IPS DF 4.7 (cell line): ENCODE results near the gene ZRANB1.
"Not testable (repeated sequence)": the region's sequence is repeated elsewhere in the genome, so short reads cannot be mapped to it uniquely, and the experiment has no call there.

ENCODE experiments used
- DNase-seq: peaks from one replicate; pipeline ENCODE4 v3.0.0-alpha.2; 2013; ENCODE audit warnings: low spot score; ENCODE audit errors: extremely low read depth

Gene ZRANB1

DNA sequence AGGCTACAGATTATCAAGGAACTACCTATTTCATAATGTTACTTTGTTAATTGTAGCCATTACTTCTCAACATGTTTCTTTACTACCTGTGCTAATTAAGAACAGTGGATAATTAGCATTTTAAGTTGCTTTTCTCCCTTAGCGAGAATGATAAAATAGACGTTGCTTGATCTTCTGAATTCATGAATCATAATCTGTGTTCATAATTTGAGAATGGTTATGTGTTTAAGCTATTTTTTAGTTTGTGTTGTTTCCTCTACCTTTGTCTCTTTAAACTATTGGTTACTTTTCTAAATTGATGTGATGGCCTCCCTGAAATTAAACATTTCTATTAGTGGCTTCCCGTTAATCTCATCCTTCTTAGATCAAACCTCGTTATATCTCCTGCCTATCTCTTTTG is at the start of gene ZRANB1:
Gene ZRANB1, plus strand, starts transcription at position 301 of the 400 bp plus-strand sequence. CDS start 371 bp downstream, outside the sequence.
- DNase-seq: no peak

DNA sequence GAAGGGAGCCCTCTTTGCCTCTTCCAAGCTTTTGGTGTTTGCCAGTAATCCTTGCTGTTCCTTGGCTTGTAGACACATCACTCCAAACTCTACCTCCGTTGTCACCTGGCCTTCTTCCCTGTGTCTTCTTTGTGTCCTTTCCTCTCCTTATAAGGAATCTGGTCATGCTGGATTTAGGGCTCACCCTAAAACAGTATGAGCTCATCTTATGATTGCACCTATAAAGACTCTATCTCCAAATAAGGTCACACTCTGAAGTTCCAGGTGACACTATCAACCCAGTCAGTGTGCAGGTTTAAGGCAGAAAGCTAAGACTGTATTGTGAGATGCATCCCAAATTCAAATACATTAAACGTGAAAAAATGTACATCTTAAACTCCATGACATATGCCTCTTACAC is 49.0 kb upstream of the ZRANB1 start:
- no peak for DNase-seq

DNA sequence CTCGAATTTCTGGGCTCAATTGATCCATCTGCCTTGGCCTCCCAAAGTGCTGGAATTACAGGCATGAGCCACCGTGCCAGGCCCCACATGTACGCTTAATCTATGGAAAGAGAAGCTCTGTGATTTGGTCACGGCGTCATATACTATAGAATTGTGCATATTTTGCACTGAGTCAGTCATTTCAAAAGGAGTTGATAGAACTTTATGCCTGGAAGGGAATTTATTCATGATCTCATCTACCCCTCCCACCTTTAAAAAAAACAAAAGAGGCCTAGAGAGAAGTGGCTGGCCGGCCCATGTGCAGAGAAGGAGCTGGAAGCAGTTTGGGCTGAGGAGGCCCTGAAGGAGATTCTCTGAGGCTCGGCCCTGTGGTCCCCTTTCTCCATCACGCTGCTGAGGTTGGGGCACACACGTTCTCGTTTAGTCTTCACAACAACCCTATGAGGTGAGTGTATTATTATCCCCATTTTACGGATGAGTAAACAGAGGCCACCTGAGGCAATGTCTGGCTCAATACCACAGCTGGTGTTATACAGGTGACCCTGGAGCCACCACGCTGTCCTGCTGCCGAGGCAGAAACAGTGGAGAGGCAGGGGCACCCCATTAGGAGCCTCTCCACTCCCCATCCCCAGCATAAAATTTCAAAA is 47.2 kb upstream of the ZRANB1 start:
- DNase-seq: no peak

DNA sequence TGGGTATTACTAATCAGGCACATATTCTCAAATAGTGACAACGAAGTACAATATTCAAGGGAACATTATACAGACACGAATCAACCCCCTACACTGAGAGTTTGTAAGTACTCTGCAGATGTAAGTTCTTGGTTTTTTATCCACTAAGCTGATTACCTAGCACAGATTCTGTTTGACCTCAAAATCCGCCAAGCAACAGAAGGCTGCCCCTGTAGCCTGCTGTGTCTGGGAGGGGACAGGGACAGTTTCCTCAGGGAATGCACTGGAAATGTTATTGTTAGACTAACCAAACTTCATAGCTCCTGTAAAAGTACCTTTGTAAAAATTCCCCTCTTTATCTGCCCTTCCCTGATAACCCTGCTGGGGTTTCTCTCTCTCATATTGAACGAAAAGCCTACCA is 45.2 kb upstream of the ZRANB1 start:
- no peak for DNase-seq

DNA sequence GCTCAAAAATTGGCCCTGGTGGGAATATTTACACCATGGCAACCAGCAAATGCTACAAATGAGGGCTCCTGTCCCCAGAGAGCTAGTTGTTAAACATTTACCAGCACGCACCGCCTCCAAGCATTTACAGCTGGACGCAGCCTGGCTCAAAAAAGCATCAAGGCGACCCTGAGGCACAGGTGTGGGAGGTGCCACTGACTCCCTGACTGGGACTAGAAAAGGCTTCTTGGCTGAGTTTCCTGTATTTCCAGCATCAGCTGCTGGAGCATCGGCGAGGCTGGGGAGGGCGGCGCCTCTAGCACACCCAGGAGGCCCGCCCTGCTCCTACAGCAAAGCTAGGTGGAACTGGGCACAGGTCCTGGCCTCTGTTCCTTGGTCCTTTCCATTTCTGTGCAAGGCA is 43.5 kb upstream of the ZRANB1 start:
- DNase-seq: no peak

DNA sequence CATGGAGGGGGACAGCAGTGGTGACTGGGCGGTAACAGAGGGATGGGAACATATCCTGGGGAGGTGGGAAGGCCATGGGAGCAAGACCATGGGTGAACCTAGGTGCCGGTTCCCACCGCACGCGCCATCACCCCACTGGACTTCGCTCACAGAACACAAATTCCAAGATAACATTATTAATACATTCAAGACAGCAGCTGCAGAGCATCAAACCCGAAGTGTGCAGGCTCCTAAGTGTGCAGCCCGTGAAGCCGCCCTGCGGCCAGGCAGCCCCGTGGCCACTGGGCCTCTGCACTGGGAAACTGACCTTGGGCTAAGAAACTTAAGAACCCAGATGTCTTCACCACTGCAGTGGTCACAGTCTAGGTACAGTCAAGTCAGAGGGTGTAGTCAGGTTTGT is 42.8 kb upstream of the ZRANB1 start:
- DNase-seq: no peak

DNA sequence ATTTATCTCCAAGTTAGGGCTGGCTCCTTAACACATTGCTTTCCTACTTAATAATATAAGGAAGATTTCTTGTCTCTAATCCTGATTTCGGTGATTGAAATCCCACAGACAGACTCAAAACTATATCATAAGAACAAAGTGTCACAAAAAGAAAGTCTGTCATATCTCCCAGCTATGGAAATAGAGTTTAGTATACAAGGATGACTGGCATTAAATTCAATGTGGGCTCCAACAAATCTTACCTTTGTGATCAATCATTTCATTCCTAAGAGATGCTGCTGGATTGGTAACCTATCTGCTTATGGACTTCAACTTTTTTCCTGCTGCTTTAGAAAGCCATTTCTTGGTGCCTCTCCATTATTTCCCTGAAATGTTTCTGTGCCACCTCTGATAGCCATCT is 39.5 kb upstream of the ZRANB1 start:
- DNase-seq: no peak

DNA sequence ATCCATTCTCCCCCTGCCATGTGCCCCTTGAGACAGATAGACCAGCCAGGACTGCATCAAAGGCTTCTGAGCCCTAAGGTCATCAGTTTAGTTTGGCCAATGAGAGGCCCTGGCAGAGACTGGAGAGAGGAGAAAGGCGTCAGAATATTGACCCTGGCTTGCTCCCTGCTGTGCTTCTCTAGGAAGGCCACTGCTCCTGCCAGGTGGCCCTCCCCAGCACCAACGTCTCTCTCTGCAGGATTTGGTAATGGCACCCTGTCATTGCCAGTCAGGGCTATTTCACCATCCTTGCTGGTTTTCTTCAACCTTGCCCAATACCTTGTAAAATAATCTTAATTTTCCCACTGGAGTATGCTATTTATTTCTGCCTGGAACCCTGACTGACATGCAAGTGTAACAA is 38.8 kb upstream of the ZRANB1 start:
- DNase-seq: no peak

DNA sequence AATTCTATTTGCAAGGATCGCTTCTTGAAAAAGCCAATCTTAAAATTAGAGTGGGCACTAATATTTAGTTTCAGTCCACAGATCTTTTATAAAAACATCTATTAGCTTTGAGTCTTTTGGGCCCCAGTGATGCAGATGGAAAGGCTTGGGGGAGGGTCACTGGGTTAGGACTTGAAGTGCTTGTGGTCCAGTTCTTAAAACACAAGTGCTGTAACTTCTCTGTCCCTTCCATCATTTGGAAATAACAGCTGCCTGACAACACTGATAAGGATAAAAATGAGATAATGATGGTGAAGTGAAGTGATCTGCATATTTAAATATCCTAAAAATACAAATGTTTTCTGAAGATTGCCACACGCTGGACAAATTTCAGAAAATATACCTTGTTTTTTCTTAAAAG is 37.1 kb upstream of the ZRANB1 start:
- DNase-seq: no peak

DNA sequence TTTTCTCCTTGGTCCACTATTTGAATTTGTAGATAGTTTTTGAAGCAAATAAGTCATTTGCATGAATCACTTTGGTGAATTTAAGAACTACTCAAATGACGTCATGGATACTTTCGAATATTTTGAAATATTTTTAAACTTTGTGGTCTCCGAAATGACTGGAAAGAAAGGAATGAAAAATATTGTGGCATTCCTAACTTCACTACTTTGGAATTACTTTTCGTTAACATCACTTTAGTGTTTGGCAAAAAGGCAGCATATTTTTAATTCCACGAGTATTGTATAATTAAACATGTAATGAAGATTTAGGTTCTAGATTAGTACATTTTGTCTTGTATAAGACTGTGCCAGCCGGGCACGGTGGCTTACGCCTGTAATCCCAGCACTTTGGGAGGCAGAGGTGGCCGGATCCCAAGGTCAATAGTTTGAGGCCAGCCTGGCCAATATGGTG is 35.3 kb upstream of the ZRANB1 start:
- no peak for DNase-seq

DNA sequence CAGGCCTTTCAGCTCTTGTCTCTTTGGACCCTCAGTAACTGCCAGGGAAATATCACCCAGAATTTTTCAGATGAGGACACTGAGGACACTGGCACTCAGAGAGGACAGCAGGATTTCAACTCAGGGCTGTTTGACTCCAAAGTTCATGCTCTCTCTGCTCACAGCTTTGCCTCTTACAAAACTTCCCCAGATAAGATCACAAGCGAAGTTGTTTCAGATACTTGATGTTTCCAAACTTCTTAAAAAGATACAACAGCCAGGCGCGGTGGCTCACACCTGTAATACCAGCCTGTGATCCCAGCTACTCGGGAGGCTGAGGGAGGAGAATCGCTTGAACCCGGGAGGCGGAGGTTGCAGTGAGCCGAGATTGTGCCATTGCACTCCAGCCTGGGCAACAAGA is 32.4 kb upstream of the ZRANB1 start:
- DNase-seq: no peak

DNA sequence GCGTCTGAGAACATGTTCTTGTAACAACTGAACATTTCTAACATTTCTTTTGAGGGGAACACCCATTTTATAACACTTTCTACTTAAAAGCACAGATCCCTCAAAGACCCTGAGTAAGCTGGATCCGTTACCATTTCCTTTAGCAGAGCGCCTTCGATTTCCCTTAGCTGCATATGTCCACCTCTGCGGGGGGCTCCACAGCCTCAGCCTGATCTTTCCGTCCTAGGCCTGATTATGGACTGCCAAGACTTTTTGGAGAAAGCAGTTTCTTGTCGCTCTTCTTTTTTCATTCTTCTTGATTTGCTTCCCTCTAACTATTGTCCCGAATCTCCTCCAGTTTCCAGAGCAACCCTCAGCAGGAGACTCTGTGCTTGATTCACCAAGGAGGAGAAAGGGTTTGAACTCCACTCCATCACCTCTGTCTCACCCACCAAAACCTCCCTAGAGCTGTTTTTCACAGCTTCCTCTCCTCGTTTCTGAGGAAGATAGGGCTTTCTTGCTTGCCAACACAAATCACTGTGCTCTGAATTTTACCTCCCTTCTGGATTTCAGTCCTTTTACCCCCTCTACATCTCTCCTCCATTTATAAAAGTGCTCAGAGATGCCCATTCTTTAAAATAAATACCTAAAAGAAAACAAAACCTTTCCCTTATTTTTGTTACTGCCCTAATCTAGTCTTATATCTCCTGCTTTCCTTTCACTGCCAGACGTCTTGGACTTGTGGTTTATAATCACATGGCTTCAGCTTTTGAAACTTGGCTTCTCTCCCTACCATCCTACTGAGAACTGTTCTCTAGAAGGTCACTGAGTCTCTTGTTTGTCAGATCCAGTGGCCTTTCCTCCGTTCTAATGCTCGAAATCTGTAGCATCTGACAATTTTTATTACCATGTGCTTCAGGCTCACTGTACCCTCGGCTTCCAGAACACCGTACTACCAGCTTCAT is 30.5 kb upstream of the ZRANB1 start:
- DNase-seq: no peak

DNA sequence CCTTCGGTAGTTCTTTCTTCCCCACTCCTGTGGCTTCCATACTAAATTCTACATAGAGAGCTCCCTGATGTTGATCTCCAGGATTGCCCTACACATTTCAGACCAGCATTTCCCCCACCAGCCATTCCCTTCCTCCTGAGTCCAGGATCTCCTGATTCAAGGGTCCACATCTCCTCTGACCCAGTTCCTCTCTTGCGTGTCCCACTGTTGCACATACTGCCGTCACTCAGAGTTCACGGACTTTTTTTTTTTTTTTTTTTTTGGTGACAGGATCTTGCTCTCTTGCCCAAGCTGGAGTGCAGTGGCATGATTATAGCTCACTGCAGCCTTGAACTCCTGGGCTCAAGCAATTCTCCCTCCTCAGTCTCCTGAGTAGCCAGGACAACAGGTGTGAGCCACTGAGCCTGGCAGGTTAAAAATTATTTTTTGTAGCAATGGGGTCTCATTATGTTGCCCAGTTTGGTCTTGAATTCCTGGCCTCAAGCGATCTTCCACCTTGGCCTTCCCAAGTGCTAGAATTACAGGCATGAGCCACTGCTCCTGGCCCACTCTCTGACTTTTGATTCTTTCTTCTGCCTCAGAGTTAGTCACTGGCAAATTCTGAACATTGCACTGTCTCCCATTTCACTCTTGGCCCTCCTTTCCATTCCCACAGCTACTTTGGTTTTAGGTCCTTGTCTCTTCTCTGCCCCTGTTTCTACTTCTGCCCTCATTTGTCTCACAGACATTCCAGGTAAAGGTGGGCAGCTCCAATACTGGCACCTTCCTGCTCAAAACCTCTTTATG is 29.6 kb upstream of the ZRANB1 start:
- DNase-seq: no peak

DNA sequence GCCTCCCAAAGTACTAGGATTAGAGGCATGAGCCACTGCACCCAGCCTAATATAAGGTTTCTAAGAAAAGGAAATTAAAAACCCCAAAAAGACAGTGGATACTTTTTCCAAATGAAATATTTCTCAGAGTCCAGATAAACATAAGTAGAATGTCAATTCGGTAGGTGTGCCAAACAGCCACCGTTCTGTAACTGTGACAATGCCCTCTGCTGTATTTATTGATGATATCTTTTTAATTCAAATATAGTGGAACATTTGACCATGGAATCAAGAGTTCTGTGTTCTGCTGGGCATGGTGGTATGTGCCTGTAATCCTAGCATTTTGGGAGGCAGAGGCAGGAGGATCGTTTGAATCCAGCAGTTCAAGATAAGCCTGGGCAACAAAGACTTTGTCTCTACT is 28.8 kb upstream of the ZRANB1 start:
- DNase-seq: no peak

DNA sequence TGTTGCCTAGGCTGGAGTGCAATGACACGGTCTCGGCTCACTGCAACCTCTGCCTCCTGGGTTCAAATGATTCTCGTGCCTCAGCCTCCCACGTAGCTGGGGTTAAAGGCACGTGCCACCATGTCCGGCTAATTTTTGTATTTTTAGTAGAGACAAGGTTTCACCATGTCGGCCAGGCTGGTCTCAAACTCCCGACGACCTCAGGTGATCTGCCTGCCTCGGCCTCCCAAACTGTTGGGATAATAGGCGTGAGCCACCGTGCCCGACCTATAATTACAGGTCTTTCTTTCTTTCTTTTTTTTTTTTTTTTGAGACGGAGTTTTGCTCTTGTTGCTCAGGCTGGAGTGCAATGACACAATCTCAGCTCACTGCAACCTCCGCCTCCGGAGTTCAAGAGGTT is 27.5 kb upstream of the ZRANB1 start:
- DNase-seq: not testable (repeated sequence)

DNA sequence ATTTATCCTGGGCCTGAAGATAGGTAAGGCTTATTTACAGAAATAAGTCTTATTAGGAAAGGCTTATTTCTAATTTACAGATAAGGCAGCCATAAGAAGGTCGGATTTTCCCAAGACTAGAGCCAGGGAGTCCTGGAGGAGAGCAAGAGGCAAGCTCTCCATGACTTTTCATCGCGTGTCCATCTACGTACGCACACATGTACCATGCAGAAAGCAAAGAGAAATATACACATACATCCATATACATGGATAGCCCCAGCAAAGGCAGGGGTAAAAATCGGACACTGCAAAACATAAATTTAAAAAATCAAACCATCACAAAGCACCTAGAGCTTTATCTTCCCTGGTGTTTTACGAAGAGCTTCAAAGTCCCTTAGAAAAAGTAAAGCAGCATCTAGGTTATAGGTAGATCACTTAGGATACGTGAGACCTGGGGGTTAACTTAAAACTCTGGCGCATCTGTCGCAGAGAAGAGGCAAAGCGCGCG is 25.8 kb upstream of the ZRANB1 start:
- no peak for DNase-seq

DNA sequence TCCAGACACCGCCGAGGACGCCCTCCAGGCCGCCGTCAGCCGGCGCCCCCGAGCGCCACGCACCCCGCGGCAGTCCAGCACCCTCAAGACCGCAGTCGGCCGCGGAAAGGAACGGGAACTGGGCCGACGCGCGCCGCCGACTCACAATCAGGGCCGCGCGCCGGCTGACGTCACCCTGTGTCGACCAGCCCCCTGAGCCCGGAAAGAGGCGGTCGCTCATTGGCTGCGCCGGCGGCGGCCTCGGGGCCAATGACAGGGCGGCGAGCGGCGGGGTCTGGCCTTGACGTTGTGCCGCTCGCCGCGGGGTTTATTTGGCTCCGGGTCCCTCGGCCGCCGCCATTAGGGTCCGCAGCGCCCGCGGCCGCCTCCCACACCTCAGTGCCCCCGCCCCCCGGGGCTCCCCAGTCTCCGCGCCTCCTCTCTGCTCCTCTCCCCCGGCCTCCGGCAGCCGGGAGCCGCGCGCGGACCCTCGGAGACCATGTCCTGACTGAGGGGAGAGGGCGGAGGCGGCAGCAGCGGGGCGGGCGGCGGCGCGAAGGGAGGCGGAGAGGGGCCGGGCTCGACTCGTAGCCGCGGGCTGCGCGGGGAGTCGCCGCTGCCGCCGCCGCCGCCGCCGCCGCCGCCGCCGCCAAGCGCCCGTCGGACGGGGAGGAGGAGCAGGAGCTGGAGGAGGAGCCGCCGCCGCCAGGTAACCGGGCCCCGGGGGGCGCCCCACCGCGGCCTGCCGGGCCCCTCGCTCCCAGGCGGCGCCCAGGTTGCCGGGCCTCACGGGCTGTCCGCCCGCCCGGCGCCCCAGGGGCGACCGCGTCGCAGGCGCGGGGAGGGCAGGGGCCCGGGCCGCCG is 25.1 kb upstream of the ZRANB1 start:
- peak; percentile 66 for DNase-seq

DNA sequence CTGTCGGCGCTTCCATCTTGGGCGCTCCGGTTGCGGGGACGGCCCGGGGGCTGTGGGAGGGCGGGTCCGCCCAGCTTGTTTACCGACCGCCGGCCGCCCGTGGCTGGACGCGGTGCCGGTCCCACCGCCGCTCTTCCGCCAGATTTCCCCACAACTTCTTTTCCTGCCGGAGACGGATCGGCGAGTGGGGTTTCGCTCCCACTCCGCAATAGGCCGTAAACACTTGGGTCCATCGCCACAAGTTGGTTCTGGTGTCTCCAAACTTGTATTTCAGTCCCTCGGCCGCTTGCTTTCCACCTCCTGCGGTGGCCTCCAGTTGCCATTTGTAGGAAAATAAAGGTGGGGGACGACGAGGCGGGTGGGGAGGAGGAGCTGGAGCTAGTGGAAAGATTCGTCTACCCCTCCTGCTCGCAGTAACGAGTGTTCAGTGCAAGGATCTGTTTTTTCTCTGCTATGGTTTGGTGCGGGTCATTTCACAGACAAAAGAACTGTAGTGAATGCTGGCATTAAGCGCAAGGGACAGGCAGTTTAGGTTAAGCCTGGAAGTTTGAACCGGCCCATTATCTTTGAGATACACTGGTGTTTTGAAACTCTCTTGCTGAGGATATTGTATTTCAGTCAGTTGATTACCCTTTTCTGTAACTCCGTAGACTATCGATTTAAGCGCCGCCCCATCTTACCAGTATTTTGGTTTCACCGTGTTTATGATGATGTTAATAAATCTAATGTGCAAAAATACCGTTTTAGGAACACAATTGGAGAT is 24.3 kb upstream of the ZRANB1 start:
- DNase-seq: no peak

DNA sequence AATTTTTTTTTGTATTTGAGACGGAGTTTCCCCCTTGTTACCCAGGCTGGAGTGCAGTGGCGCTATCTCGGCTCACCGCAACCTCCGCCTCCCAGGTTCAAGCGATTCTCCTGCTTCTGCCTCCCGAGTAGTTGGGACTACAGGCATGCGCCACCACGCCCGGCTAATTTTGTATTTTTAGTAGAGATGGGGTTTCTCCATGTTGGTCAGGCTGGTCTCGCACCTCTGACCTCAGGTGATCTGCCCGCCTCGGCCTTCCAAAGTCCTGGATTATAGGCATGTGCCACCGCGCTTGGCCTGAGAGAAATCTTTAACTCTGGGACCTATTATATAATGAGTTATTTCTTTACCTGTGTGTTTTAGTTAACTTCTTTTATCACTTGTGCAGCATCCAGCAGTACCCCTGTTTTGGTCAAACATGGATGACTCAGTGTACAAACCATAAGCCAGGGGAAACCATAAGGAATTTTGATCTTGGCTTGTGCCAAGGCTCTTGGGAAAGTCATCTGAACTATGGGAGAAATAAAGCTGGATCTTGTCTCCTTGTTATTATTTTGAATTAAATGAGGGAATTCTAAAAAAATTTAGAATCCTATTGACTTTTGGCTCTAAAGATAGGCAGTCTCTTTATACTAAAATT is 23.6 kb upstream of the ZRANB1 start:
- DNase-seq: no peak

DNA sequence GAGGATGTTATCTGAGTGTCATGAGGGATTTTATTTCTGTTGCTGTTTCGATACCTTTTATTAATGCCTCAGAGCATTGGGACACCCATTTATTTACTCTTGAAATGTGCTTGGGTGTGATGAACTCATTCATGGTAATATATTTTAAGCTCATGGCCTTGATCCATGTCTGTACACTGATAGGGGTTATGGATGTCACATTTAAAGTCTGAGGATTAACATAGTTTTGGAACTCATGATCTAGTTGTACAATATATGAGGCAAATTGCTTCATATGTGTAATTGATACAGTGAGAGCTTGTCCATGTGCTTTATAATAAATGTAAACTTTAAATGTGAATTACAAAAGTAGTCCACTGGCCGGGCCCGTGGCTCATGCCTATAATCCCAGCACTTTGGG is 23.0 kb upstream of the ZRANB1 start:
- DNase-seq: no peak
